Measurements from ENCODE around the gene ACOT8.

- TF ChIP-seq EZH2 (IDR thresholded peaks at IDR 0.05; ENCODE audit: borderline replicate concordance, low read depth, low read length, severe bottlenecking) (no peak), CTCF (IDR thresholded peaks at IDR 0.05; ENCODE audit: borderline replicate concordance, extremely low read depth, low read length, poor library complexity, severe bottlenecking) (no peak)
Measured at GRCh38 chr20:45880988-45881788, 24.0 kb upstream of the ACOT8 start, which contains the start of gene ZSWIM1.
